CD4-positive, alpha-beta T cell treated with Interleukin-12 subunit alpha and Interleukin-12 subunit beta, for 1 hour (primary cell): ENCODE data around the gene IGF2BP2.
"Not testable (repeated sequence)": the region's sequence is repeated elsewhere in the genome, so short reads cannot be mapped to it uniquely, and the experiment has no call there.

ENCODE experiments used
- DNase-seq: peaks from one replicate; pipeline ENCODE4 v3.0.0-alpha.2; 2020

The IGF2BP2 gene

DNA sequence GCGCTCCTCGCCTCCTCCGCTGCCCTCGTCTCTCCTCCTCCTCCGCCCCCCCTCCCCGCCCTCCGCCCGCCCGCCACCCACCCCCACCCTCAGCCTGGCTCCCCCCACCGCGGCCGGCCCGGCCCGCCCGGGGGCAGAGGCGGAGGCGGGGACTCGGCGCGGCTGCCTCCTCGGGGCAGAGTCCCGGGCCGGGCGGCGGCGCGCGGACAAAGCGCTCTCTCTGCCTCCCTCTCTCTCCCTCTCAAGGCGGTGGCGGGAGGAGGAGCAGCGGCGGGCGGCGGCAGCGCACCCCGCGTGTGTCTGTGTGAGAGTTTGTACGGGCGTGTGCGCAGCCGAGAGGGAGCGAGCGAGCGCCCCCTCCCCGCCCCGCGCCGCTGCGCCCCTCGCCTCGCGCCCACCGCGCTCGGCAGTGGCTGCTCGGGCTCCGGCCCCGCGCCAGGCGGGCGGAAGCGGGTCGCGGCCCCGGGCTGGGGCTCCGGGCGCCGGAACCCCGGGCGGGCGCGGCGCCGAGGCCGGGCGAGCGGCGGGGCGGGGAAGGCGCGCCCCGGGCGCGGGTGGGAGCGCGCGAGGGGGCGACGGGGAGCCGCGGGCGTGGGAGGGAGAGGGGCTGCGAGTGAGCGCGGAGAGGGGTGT lies at the start of gene IGF2BP2:
IGF2BP2 (minus strand) TSS at position 37 of the 633 bp plus-strand sequence. CDS start 82 bp downstream, outside the sequence.
- peak; percentile 38 for DNase-seq

DNA sequence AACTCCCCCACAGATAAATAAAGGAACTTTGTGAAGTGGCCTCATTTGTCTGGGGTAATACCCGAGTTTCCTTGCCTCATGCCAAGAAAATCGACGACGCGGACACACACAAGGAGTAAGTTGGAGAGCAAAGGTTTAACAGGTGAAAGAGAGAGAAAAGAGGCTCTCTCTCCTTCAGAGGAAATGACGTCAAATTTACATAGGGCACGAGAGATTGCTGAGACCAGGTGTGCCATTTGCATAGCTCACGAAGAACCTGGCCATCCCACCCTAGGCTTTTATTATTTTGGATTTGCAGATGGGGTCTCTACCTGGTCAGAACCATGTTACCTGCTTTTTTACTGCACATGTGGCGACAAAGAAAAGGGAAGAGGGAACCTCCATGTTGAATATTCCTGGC lies 49.3 kb upstream of the IGF2BP2 start:
- no peak for DNase-seq

DNA sequence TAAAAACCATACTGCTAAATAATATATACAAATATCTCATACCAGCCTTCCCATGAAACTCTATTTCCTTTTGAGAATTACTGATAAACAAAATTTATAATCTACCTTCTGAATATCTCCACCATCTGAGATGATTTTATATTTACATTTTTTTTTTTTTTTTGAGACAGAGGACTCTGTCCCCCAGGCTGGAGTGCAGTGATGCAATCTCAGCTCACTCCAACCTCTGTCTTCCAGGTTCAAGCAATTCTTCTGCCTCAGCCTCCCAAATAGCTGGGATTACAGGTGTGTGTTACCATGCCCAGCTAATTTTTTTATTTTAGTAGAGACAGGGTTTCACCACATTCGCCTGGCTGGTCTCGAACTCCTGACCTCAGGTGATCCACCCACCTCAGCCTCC lies 42.8 kb upstream of the IGF2BP2 start:
- DNase-seq = no peak

DNA sequence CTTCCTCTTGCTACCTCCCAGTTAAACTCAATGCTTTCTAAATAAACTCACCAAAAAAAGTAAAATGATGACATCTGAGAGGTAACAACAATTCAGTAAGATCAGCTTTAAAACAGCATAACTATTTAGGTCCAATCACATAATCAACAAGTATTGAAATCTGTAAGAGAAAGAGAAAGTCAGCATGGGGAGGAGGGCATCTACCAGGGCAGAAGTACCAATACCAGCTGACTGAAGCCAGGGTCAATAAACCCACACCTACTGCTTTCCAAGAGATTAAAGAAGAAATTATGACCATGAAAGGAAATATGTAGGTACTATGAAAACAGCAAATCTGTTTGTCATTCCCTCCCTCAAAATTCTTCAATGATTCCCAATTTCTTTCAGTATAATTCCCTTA lies 42.2 kb upstream of the IGF2BP2 start:
- DNase-seq = no peak

DNA sequence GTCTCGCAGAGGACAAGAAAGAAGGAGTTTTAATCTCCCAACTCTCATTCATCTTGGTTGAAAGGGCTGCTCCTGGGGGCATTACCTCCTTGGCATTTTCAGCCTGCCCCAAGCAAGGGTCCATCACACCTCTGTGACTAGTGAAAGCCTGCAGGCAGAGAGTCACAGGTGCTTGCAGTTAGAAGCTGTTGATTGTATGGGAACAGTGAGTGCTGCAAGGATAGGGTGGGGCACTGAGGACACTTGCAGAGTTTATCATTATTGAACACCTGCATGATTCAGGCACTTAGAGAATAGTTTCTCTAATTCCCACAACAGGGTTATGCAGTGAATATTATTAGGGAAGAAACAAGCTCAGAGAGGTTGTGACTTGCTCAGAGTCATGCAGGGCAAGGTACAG lies 41.7 kb upstream of the IGF2BP2 start:
- DNase-seq = no peak

DNA sequence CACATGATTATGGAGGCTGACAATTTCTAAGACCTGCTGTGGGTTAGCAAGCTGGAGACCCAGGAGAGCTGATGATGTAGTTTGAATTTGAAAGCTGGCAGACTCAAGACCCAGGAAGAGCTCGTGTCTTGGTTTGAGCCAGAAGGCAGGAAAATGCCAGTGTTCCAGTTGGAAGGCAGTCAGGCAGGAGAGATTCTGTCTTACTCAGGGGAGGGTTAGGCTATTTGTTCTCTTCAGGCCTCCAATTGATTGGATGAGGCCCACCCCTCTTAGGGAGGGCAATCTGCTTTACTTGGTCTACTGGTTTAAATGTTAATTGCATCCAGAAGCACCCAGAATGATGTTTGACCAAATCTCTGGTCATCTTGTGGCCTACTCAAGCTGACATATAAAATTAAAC lies 40.4 kb upstream of the IGF2BP2 start:
- no peak for DNase-seq

DNA sequence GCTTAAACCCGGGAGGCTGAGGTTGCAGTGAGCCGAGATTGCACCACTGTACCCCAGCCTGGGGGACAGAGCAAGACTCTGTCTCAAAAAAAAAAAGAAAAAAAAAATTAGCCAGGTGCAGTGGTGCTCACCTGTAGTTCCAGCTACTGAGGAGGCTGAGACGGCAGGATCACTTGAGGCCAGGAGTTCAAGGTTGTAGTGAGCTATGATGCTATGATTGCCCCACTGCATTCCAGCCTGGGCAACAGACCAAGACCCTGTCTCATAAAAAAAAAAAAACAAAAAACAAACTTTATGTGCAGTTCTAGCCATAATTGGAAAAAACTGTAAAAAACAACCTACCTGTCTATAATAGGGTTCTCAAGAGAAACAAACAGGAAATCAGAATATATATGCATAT lies 39.9 kb upstream of the IGF2BP2 start:
- DNase-seq = no peak

DNA sequence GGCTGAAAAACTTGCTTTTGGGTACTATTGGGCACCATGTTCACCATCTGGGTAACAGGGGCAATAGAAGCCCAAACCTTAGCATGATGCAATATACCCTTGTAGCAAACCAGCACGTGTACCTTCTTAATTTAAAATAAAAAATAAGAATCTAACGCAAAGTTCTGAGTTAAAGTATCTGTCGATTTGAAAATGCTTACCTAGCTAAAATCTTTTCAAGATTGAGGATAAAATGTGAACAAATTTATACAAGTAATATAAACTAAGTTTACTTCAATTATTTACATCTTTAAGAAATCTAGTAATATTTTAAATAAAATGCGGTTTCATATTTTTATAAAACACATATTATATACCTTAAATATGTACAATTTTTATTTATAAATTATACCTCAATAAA lies 38.1 kb upstream of the IGF2BP2 start:
- no peak for DNase-seq

DNA sequence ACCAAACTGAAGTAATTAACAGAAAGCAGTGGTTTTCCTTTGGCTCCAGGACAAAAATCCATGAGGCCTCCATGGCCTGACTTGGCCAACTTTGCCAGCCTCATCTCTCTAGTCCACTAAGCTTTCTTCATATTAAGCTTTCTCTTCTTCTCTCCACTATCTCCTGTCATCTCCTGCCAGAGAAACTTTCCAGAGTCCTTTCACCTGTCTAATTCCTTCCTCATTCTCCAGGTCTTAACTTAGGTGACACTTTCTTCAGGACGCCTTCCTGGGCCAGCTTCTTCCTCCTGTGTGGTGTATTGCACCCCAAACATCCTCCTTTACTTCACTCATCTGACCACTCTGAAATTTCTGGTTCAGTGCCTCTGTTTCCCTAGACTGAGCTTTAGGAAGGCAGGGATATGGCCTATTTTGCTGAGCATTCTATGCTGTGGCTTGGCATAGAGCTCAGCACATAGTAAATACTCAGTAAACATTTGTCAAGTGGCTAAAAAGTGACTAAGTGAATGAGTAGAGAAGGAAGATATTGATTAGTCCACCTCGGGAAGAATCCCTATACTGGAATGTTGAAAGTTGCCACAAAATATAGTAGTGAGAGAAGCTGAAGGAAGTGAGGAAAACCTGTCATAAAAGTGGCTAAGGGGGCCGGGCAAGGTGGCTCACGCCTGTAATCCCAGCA lies 34.6 kb upstream of the IGF2BP2 start:
- DNase-seq = no peak

DNA sequence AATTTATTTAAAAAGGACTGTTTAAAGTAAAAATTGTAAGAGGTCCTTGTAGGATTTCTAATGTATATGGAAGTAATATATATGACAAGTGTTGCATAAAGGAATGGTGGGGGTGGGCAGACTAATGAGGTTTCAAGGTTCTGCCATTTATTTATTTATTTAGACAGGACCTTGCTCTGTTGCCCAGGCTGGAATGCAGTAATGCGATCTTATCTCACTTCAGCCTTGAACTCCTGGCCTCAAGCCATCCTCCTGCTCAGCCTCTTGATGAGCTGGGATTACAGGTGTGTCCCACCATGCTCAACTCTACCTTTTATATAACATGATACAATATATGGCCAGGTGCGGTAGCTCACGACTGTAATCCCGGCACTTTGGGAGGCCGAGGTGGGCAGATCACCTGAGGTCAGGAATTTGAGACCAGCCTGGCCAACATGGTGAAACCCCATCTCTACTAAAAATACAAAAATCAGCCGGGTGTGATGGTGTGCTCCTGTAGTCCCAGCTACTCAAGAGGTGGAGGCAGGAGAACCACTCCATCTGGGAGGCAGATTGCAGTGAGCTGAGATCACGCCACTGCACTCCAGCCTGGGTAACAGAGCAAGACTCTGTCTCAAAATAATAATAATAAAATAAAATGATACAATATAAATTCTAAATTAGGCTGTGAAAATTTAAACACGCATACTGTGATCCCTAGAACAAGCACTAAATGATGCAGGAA lies 33.8 kb upstream of the IGF2BP2 start:
- no peak for DNase-seq

DNA sequence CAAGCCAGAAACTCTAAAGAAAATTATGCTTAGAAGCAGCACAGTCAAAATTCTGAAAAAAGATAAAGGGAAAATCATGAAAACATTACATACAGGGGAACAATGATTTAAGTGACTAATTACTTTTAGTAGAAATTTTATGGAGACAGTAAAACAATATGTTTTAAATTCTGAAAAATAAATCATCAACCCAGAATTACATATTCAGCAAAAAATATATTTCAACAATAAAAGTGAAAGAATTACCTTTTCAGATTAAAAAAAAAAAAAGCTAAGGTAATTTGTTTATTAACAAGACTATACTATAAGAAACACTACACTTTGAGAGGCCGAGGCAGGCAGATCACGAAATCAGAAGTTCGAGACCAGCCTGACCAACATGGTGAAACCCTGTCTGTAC lies 32.4 kb upstream of the IGF2BP2 start:
- no peak for DNase-seq

DNA sequence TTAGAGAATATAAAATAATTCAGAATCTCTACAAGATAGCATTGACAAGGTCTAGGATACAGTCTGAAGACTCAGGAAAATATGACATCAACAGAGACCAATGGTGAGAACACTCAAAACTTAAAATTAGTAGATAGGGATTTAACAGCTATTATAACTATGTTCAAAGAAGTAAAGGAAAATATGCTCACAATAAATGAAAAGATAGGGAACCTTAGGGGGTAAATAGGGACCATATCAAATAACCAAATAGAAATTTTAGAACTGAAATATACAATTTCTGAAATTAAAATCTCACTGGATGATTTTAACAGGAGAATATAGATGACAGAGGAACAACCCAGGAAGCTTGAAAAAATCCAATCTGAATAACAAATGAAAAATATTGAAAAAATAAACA lies 31.8 kb upstream of the IGF2BP2 start:
- DNase-seq = no peak

DNA sequence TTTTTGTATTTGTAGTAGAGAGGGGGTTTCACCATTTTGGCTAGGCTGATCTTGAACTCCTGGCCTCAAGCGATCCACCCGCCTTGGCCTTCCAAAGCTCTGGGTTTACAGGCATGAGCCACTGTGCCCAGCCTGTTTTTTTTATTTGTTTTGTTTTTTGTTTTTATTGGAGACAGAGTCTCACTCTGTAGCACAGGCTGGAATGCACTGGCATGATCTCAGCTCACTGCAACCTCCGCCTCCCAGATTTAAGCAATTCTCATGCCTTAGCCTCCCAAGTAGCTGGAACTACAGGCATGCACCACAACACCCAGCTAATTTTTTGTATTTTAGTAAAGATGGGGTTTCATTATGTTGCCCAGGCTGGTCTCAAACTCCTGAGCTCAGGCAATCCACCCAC lies 28.9 kb upstream of the IGF2BP2 start:
- not testable (repeated sequence) for DNase-seq

DNA sequence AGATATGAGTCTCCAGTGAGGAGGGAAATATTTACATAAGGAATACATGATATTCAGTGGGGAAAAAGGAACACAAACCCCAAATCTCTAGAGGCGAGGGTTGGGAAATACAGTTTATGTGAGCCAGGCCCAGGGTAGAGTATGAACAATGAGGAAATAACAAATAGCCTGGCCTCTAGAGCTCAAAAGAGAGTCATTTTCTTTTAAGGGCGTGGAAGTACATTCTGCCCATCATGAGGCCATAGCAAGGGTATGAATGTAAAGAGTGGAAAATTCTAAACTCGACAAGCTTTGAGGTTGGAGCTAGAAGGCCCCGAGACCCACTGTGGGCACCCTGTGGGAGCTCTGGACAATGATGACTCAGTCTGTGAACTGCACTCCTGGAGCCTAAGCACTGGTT lies 27.8 kb upstream of the IGF2BP2 start:
- DNase-seq = no peak

DNA sequence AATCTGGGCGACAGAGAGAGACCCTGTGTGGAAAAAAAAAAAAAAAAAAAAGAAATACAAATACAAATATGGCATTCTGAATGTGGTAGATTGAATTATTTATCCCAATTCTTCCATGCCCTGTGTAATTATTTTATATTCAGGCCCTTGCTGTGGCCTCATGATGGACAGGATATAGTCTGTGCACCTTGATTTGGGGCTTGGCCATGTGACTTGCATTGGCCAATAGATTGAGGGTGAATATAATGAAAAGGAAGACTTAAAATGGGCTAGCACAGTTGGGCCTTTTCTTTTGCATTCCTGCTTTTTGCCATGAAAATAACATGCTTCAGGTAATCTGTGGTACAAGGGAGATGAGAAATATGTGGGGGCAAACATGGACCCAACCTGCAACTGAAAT lies 27.1 kb upstream of the IGF2BP2 start:
- DNase-seq = no peak

DNA sequence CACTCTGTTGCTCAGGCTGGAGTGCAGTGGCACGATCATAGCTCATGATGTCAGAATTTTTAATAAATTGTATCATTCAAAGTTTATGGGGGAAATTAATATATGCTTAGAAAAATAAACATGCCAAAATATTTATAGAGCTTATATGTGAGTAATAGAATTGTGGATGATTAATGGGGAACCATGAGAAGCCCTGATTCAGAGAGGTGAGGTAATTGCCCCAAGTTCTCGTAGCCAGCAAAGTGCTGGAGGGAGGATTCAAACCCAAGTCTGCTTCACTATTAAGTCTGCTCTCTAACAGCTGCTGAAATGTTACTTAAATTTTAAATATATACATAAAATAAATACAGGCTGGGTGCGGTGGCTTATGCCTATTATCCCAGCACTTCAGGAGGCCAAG lies 26.2 kb upstream of the IGF2BP2 start:
- no peak for DNase-seq

DNA sequence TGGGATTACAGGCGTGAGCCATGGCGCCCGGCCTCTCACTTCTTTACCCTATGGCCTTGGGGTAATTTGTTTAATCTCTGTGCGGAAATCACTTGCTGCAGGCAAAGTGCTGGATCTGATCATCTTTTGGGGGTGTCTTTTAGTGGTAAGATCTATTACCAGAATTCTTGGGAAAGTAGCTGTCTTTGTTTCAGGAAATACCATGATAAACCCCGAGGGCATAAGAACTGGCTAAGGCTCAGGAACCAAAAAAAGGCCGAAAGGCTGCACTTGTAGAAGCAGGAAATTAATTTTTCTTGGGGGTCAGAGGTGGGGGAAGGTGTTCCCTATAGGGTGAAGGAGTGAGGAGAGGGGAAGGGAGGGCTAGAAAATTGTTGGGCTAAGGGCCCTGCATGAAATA lies 22.7 kb upstream of the IGF2BP2 start:
- DNase-seq = no peak

DNA sequence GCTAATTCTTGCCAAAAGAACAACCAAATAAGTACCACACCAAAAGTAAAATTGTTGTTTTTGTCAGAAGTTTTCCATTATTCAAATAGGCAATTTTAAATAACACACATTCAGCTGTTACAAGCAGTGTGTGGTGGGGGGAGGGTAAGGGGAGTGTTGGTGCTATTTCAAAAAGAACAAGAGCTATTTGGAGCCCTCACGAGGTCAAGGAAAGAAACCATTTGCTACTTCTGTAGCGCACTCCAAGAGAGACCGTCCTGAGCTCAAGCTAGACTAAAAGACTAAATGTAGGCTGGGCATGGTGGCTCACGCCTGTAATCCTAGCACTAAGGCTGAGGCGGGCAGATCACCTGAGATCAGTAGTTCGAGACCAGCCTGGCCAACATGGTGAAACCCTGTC lies 21.2 kb upstream of the IGF2BP2 start:
- DNase-seq = no peak

DNA sequence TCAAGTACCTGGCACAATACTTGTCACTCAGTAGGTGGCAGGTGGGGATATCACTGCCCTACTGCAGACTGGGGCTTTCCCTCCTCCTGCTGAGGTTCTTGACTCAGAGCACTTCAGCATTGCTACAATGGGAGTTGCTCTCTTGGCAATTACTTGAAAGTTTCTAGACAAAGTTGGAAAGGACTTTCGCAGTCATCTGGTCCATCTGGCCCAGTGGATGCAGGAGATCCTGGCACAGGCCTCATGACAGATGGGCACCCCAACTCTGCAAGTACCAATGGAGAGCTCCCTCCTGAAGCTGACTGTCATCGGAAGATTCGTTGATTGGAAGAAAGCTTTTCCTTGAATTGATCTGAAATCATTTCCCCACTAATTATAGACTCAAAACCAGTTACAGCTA lies 19.2 kb upstream of the IGF2BP2 start:
- DNase-seq = no peak

DNA sequence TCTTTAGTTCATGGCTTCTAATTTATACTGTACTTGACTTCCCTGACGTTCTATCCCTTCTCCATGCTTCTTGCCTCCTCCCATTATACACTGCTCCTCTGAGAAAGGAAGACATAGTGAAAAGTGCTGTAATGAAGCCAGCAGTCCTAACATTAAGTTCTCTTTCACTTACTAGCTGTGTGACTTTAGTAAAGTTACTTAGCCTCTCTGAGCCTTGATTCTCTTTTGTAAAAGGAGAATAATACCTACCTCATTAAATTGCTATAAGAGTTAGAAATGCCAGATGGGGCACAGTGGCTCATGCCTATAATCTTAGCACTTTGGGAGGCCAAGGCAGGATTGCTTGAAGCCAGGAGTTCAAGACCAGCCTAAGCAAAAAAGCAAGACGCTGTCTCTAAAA lies 18.8 kb upstream of the IGF2BP2 start:
- DNase-seq = no peak

DNA sequence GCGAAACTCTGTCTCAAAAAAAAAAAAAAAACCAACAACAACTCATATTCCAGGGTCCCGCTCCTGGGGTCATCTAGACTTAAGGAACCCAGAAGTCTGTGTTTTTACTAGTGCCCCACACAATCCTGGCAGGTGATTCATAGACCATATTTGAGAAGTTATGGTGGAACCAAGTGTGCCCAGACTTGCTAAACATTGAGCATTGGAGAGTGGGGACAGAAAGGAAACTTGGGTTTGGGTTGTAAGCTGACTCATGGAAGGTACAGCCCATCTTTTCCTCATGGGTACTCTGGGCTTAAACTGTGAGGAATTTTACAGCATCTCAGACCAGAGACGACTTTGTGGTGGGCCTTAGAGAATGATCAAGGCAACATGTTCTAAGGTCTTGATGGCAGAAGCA lies 18.3 kb upstream of the IGF2BP2 start:
- no peak for DNase-seq

DNA sequence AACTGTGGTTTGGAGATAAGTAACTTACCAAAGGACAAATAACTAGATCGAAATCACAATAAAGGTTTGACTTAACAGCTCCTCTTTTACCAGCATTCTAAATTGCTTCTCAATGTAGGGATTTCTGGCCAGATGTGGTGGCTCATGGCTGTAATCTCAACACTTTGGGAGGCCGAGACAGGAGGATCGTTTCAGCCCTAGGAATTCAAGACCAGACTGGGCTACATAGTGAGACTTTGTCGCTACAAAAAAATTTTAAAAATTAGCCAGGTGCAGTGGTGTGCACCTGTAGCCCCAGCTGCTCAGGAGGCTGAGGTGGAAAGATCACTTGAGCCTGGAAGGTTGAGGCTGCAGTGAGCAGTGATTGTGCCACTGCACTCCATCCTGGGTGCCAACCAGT lies 17.4 kb upstream of the IGF2BP2 start:
- DNase-seq = no peak

DNA sequence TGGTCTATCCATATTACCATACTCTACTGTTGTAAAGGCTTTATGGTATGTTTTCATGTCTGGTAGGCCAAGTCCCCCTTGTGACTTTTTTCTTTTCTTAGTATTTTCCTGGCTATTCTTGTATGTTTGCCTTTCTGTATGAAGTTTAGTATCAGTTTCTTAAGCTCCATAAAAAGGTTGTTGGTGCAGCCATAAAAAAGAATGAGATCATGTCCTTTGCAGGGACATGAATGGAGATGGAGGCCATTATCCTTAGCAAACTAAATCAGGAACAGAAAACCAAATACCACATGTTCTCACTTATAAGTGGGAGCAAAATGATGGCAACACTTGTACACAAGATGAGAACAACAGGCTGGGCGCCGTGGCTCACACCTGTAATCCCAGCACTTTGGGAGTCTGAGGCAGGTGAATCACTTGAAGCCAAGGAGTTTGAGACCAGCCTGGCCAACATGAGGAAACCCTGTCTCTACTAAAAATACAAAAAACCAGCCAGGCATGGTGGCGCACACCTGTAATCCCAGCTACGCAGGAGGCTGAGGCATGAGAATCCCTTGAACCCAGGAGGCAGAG lies 13.7 kb upstream of the IGF2BP2 start:
- not testable (repeated sequence) for DNase-seq

DNA sequence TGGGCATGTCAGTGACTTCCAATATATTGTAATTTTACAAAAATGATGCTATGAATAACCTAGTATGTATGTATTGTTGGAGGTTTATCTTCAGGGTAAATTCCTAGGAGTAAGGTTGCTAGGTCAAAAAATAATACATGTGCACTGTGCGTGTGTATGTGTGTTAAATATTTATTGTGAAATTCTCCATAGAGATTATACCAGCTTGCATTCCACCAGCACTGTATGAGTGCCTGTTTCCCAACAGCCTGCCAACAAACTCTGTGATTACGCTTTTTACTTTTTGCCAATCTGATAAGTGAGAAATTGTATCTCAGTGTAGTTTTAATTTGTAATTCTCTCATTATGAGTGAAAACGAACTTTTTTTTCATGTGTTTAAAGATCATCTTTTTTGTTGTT lies 12.6 kb upstream of the IGF2BP2 start:
- DNase-seq = no peak
